Measurements from ENCODE around the gene ABHD13.

DNA sequence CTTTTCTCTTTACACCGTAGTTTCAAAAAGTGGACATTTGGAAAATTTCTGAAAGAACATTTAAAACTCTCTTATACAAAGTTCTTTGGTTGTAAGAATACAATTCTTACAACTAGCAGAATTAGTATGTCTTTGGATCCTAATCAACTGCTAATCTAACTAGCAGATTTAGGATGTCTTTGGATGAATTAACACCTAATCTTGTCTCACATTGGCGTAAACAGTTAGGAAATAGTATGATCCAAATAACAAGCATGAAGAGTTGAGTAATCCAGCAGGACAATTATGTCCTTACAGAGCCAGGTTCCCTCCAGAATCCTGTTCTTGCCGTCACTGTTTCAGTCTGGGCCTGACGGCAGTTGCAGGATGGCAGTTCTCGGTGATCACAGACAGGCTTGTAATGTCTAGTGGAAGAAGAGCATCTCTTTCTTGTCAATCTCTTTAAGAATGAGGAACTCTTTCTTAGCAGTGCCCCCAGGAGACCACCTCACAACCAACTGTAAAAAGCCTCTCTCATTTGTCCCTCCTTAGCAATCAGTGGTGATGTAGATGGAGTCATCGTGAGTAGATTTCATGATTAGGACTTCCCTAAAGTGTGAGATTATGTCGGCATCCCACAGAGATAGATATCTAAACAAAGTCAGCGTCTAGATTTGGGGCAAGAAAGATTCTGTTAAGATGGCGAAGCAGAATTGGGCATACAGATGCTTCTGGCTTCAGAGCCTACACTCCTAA lies 45.6 kb downstream of the ABHD13 start:
- TF ChIP-seq, protein P1, sequence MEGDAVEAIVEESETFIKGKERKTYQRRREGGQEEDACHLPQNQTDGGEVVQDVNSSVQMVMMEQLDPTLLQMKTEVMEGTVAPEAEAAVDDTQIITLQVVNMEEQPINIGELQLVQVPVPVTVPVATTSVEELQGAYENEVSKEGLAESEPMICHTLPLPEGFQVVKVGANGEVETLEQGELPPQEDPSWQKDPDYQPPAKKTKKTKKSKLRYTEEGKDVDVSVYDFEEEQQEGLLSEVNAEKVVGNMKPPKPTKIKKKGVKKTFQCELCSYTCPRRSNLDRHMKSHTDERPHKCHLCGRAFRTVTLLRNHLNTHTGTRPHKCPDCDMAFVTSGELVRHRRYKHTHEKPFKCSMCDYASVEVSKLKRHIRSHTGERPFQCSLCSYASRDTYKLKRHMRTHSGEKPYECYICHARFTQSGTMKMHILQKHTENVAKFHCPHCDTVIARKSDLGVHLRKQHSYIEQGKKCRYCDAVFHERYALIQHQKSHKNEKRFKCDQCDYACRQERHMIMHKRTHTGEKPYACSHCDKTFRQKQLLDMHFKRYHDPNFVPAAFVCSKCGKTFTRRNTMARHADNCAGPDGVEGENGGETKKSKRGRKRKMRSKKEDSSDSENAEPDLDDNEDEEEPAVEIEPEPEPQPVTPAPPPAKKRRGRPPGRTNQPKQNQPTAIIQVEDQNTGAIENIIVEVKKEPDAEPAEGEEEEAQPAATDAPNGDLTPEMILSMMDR (IDR thresholded peaks at IDR 0.05 in 2 of 3, conservative IDR thresholded peaks at IDR 0.05 in 1 of 3; ENCODE audit: borderline replicate concordance in 1 of 3, insufficient read depth in 1 of 3, low read depth in 2 of 3, low read length in 2 of 3): no peak
- TF ChIP-seq POLR2A (IDR thresholded peaks at IDR 0.05; ENCODE audit: borderline replicate concordance, extremely low read depth, insufficient read depth, insufficient read length) (no peak), RAD21 (IDR thresholded peaks at IDR 0.05; ENCODE audit: low read depth) (no peak), CEBPB (IDR thresholded peaks at IDR 0.05; ENCODE audit: low read depth) (no peak), SP1 (IDR thresholded peaks at IDR 0.05; ENCODE audit: low read depth) (no peak)
- TF ChIP-seq, protein P2, sequence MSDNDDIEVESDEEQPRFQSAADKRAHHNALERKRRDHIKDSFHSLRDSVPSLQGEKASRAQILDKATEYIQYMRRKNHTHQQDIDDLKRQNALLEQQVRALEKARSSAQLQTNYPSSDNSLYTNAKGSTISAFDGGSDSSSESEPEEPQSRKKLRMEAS (IDR thresholded peaks at IDR 0.05): no peak

Data from HCT116 (cell line).